PC-9 (cell line): ENCODE data around the gene PADI1. TPM values are rescaled to one million over a fixed set of nuclear protein-coding genes. Genes with fewer than 3 reads are reported as not detected.

Experiments used
- BruUV-seq: library from RNA; stranded (reverse); fragments of 400-500 nt; replicated peaks from 2 replicates; lab custom pipeline; 2021; lab: Mats Ljungman, UMichigan
- CTCF ChIA-PET: fragments of 300-600 bp; sonication (Branson Sonifier 250); formaldehyde crosslinking; loops from one replicate; lab custom pipeline; 2022; ENCODE audit warnings: antibody characterized with exemption; lab: Charles Lee
- POLR2A ChIA-PET: fragments of 300-600 bp; sonication (Branson Sonifier 250); formaldehyde crosslinking; loops from one replicate; lab custom pipeline; 2022; ENCODE audit warnings: antibody characterized with exemption; ENCODE audit not compliant: unreplicated experiment; lab: Charles Lee
- DNase-seq, 2 experiments: peaks; one replicate each; pipeline versions ENCODE4 v3.0.0 to v3.0.0-alpha.2; 2015 to 2022; ENCODE audit warnings: mixed read lengths in 1 of 2
- H2AFZ ChIP-seq: fragments of 200-600 bp; sonication (generic); 2 replicates; pipeline ENCODE4 v1.8.1; 2017; ENCODE audit warnings: antibody characterized with exemption
- H3F3A ChIP-seq: fragments of 200-600 bp; sonication (generic); 2 replicates; pipeline ENCODE4 v1.8.1; 2017; ENCODE audit warnings: antibody characterized with exemption, mild to moderate bottlenecking, low read depth; ENCODE audit not compliant: insufficient read depth
- H3K27ac ChIP-seq: fragments of 200-600 bp; sonication (generic); 2 replicates; pipeline ENCODE4 v1.6.1; 2016; ENCODE audit warnings: mixed run types
- H3K27me3 ChIP-seq: fragments of 200-600 bp; sonication (generic); 2 replicates; pipeline ENCODE4 v1.6.1; 2016; ENCODE audit warnings: low read depth, mixed run types; ENCODE audit not compliant: insufficient read depth
- H3K36me3 ChIP-seq: fragments of 200-600 bp; sonication (generic); 2 replicates; pipeline ENCODE4 v1.6.1; 2016; ENCODE audit warnings: low read depth, mixed run types
- H3K4me1 ChIP-seq: fragments of 200-600 bp; sonication (generic); replicated peaks from 2 replicates; pipeline ENCODE4 v1.6.1; 2016; ENCODE audit warnings: mixed run types; ENCODE audit not compliant: insufficient read depth
- H3K4me2 ChIP-seq: fragments of 200-600 bp; sonication (generic); 2 replicates; pipeline ENCODE4 v1.6.1; 2017; ENCODE audit warnings: mixed run types
- H3K4me3 ChIP-seq: fragments of 200-600 bp; sonication (generic); 2 replicates; pipeline ENCODE4 v1.6.1; 2016; ENCODE audit warnings: mixed run types
- H3K79me2 ChIP-seq: fragments of 200-600 bp; sonication (generic); 2 replicates; pipeline ENCODE4 v1.6.1; 2017; ENCODE audit warnings: low read depth, mixed run types
- H3K9me2 ChIP-seq: fragments of 200-600 bp; sonication (generic); 2 replicates; pipeline ENCODE4 v1.8.1; 2017; ENCODE audit warnings: mild to moderate bottlenecking; ENCODE audit not compliant: insufficient read depth
- H3K9me3 ChIP-seq: fragments of 200-600 bp; sonication (generic); 2 replicates; pipeline ENCODE4 v1.8.1; 2016; ENCODE audit warnings: low read depth; ENCODE audit not compliant: insufficient read depth
- H4K20me1 ChIP-seq: fragments of 200-600 bp; sonication (generic); 2 replicates; pipeline ENCODE4 v1.8.1; 2017; ENCODE audit not compliant: insufficient read depth
- CTCF ChIP-seq: fragments of 200-600 bp; sonication (generic); conservative IDR thresholded peaks from 2 replicates; pipeline ENCODE4 v1.6.1; 2017; ENCODE audit warnings: mixed run types, antibody characterized with exemption, mild to moderate bottlenecking, moderate library complexity
- EZH2 ChIP-seq: fragments of 200-600 bp; sonication (generic); IDR thresholded peaks from 2 replicates; pipeline ENCODE4 v1.8.0; 2017; ENCODE audit warnings: antibody characterized with exemption, low read depth
- intact Hi-C: fragments of 100-400 bp; cut with micrococcal nuclease; formaldehyde crosslinking; loops from one replicate; pipeline ENCODE4 v1.10.0; 2022; ENCODE audit not compliant: unreplicated experiment
- total RNA-seq: library from RNA; stranded (reverse); gene quantifications from 2 replicates; pipeline ENCODE4 v1.2.3, GENCODE V29; 2021

Gene PADI1
- total RNA-seq, 1 experiment from 2014 or later, result 28.3 TPM

- CTCF ChIA-PET, result interaction anchor here (0.7 to 1.2 kb wide), 2 partner anchors 11 to 580 kb away, joined by 3 to 4 read pairs; no protein-coding TSS in a partner anchor
- Histone ChIP-seq H3K4me2 (peak overlapping the region; percentile 51), H3K79me2 (peaks cover 19% of the 10 kb centered on the region), H3K9me3 (no peaks in the 10 kb centered on the region), H3K9me2 (no peaks in the 10 kb centered on the region), H3K27ac (peak overlapping the region; percentile 90), H3F3A (peaks cover 25% of the 10 kb centered on the region; the same call in 1 of the 2 replicates), H2AFZ (no peak overlapping the region), H3K36me3 (no peaks in the 10 kb centered on the region), H3K4me1 (peaks cover 57% of the 10 kb centered on the region), H3K27me3 (no peaks in the 10 kb centered on the region), H3K4me3 (peak overlapping the region; percentile 15; the same call in 1 of the 2 replicates), H4K20me1 (no peaks in the 10 kb centered on the region)
- DNase-seq, result peak; percentile 77 to 90
- POLR2A ChIA-PET, result interaction anchor here (0.5 to 1.6 kb wide), 9 partner anchors 9 to 1922 kb away, joined by 3 to 26 read pairs (median 9); no protein-coding TSS in a partner anchor
- TF ChIP-seq CTCF (no peak), EZH2 (no peak)
- intact Hi-C loops, result loop anchor here (1.0 kb wide), 2 partner anchors 11 to 14 kb away; no protein-coding TSS in a partner anchor
- TSS peak; percentile 93 for BruUV-seq
Observed at GRCh38 chr1:17201201-17202021, 3.5 kb upstream of the PADI1 start.

DNA sequence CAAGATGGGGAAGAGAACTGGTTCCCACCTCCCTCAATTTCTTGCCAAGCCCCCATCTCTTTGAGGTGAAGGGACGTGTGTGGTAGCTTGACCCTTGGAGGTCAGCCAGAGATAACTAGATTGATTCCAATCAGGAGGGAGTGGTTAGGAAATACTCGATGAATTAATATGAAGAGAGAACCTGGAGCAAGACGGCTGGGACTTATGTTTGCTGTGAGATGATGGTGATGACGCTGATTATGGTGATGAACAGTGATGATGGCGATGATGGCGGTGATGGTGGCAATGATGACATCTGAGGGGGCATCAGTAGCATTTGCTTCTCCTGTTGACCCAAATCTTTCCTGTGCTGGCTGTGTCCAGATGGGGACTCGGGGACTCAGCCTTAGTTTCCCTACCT lies 724 bp downstream of the PADI1 start:
- no peak for DNase-seq
- peak overlapping the region; percentile 93 for H3K4me2 ChIP-seq
- POLR2A ChIA-PET, result no interaction called here
- H3F3A ChIP-seq, result peaks cover 44% of the 10 kb centered on the region
- no peaks in the 10 kb centered on the region for H3K27me3 ChIP-seq
- CTCF ChIA-PET, result no interaction called here
- no peaks in the 10 kb centered on the region for H4K20me1 ChIP-seq
- intact Hi-C loops, result no loop called here
- H3K9me3 ChIP-seq, result no peaks in the 10 kb centered on the region
- H3K4me1 ChIP-seq, result peaks cover 80% of the 10 kb centered on the region
- no peak overlapping the region for H2AFZ ChIP-seq
- H3K4me3 ChIP-seq, result peak overlapping the region; percentile 65
- H3K79me2 ChIP-seq, result peaks cover 60% of the 10 kb centered on the region
- no peak for TF ChIP-seq EZH2
- TF ChIP-seq CTCF, result no peak
- no peaks in the 10 kb centered on the region for H3K36me3 ChIP-seq
- BruUV-seq, result no TSS peak
- H3K9me2 ChIP-seq, result no peaks in the 10 kb centered on the region
- H3K27ac ChIP-seq, result peak overlapping the region; percentile 95

DNA sequence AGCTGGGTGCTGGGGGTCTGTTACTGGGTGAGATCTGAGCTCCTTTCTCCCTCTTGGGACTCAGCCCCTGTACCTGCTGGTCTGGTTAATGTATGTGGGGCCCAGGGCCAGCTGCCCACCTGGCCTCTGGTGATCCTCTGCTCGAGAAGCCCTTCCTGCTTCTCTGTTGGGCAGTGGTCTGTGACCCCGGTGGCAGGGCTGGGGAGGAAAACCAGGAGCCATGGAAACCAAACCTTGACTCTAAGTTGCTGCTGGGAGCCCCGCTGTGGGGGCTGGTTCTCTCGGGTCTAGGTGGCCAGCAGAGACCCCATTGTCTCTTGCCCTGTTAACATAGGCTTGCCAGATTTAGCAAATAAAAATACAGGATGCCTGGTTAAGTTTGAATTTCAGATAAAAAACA lies 1.3 kb downstream of the PADI1 start:
- H3K4me3 ChIP-seq, result peak overlapping the region; percentile 65
- H3K4me2 ChIP-seq, result peak overlapping the region; percentile 93
- no TSS peak for BruUV-seq
- no peaks in the 10 kb centered on the region for H3K9me3 ChIP-seq
- H3K9me2 ChIP-seq, result no peaks in the 10 kb centered on the region
- H3K4me1 ChIP-seq, result peaks cover 80% of the 10 kb centered on the region
- no peak for DNase-seq
- H3K36me3 ChIP-seq, result no peaks in the 10 kb centered on the region
- ChIA-PET CTCF (no interaction called here), POLR2A (interaction anchor here (0.5 to 0.6 kb wide), 3 partner anchors 25 to 40 kb away, joined by 3 to 8 read pairs (median 4); no protein-coding TSS in a partner anchor)
- peaks cover 65% of the 10 kb centered on the region for H3K79me2 ChIP-seq
- H4K20me1 ChIP-seq, result no peaks in the 10 kb centered on the region
- H3K27me3 ChIP-seq, result no peaks in the 10 kb centered on the region
- H3K27ac ChIP-seq, result peak overlapping the region; percentile 95
- TF ChIP-seq CTCF (no peak), EZH2 (no peak)
- H3F3A ChIP-seq, result peaks cover 39% of the 10 kb centered on the region
- intact Hi-C loops, result no loop called here
- no peak overlapping the region for H2AFZ ChIP-seq
